Activated effector memory CD4-positive, alpha-beta T cell treated with anti-CD3 and anti-CD28 coated beads, Interleukin-2, amount 50 U/mL, for 16 hours (primary cell): Measurements from ENCODE around the gene SRMS.

Experiments
- DNase-seq: peaks from one replicate; pipeline ENCODE4 v3.0.0-alpha.2; 2020

Gene SRMS

DNA sequence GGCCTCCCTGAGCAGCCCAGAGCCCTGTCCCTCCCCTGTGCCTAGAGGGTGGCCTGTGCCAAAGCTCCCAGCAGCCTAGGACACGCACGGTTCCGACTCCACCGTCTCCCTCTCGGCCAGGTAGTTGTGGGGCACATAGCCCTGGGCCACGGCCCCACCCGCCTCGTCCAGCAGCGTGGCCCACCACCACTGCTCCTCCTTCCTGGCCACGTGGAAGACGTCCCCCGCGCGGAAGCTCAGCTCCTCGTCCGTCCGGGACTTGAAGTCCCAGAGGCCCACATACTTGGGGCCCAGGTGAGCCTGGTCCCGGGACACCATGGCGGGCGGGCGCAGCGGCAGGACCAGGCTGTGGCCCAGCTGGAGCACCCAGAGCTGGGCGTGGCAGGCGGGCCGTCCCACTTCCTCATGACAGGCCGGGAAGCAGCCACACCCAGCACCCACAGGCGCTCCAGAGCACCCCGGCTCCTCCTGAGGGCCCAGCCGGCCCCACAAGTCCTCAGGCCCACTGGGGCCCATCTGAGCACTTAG is 10.5 kb downstream of the SRMS start, which contains the start of gene PTK6:
Gene PTK6, minus strand, starts transcription at position 380 of the 528 bp plus-strand sequence. Its CDS starts 62 bp downstream, at position 318.
- peak; percentile 72 for DNase-seq

DNA sequence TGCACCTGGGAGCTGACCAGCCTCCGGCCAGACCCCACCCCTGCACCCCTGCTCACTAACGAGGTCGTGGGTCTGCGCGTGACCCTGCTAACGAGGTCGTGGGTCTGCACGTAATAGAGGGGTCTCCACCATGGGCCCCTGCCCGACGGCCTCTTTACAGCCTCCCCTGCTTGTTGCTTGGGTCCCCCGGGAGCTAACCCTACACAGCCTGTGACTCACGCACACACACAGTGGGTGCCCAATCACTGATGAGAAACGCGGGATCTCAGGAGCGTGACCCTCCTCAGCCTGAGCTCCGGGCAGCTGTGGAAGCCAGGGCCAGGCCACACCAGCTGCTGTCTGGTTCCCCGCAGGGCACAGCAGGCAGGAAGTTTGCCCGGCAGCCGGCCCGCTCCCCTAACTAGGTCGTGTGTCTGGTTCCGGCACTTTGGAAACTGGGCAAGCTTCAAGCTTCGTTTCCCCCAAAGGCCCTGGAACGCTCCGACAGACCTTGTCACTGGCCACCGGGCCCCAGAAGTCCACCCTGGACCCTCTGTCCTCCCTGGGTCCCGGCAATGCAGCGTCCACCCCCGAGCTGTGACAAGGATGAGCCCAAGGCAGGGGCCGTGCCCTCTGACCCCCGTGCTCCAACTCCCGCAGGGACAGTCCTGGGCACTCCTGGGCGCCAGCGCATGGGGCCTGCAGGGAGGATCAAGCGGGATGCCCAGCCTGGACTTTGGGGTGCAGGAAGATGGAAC is 11.1 kb downstream of the SRMS start:
- DNase-seq, result no peak

DNA sequence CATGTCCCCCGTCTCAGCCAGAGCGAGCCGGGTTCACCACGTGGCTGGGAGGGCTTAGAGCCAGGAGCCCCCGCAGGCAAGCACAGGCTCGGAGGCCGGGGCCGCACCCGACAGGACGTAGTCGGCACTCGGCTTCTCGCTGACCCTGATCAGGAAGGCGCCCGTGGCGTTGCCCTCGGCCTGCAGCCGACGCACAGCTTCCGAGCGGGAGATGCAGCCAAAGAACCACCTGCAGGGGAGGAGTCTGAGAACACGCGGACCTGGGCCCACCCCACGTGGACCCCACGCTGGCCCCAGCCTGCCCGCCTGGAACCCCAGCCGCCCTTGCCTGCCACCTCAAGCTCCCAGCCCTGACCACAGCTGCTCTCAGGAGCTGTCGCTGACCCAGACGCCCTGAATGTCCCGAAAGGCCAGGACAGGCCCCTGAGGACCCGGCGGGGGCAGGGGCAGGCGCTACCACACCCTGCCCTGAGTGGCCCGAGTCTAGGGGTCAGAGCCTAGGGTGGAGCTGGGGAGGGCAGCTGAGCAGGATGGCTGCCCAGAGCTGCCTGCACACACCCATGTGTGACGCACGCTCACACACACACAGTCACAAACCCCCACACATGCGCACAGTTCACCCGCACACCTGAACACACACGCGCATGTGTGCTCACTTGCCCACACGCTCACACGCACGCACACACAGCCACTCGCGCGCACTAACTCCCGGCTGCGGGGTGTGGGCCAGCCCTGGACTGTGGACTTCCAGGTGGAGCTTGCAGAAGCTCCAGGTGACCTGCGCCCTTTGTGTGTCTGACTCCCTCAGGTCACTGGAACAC is 12.5 kb downstream of the SRMS start:
- no peak for DNase-seq

DNA sequence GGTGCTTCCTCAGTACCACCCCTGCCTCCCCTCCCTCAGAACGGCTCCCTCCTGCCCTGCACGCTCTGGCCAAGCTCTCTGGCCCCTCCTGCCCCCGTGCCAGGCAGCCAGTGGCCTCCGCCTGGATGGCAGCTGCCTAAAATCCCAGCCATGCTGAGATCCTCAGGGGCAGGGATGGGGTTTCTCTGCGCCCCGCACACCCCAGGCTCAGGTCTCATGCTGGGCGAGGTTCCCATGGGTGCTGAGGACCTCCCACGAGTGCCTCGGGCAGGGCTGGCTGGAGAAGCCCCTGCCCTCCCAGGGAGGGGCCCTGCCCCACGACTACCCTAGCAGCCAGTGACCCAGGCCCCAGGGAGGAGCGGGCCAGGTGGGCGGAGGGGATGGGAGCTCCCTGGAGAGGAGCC is 13.1 kb downstream of the SRMS start:
- no peak for DNase-seq

DNA sequence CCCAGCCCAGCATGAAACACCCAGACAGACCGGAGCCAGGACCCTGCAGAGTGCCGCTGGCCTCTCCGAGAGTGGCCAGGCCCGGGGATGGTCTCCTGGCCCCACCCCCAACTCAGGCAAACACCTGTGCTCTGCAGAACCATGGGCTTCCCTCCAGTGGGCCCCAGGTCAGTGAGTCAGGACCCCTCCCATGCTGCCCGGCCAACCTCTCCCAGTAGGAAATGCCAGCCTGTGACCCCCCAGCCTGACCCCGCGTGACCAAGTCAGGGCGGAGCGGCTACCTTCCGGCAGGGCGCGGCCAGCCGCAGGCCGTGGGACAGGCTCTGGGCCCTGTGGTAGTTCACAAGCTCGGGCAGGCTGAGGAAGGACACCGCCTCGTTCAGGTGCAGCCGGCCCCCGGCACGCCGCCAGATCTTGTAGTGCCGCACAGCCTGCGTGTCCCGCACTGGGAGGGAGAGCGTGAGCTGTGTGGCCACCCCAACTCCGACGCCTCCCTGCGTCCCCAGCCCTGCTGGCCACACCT is 13.6 kb downstream of the SRMS start:
- DNase-seq, result no peak

DNA sequence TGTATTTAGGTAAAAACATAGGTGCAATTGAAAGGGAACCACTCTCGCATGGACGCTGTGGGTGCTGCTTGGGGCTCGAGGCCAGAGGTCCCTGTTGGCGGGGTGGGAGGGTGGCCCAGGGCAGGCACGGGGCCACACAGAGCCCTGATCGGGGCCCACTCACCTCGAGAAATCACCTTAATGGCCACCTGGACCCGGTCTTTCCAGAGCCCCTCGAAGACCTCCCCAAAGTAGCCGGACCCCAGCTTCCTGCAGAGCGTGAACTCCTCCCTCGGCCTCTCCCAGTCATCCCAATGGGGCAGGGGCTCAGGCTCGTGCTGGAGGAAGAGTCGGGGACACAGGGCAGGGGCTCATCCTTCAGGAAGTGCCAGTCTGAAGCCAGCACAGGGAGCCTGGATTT is 14.2 kb downstream of the SRMS start:
- no peak for DNase-seq

DNA sequence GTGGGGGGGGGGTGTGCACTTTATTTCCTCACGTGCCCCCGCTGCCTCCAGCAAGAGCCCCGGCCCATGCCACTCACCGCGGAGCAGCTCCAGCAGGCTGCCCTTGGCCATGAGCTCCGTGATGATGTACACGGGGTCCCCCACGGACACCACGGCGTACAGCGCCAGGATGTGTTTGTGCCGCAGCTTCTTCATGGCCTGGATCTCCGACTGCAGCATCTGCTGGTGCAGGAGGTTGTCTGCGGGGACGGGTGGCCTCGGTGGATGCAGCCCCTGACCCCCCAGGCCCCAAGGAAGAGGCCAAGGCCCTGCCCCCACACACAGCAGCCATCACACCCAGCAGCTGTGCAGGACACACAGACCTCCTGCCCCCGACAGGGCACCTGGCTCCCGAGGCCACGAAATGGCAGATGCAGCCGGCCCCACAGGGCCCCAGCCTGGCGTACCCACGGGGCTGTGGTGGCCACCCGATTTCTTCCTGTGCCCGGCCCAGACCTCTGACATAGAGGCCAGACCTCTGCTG is 15.0 kb downstream of the SRMS start:
- DNase-seq, result no peak

DNA sequence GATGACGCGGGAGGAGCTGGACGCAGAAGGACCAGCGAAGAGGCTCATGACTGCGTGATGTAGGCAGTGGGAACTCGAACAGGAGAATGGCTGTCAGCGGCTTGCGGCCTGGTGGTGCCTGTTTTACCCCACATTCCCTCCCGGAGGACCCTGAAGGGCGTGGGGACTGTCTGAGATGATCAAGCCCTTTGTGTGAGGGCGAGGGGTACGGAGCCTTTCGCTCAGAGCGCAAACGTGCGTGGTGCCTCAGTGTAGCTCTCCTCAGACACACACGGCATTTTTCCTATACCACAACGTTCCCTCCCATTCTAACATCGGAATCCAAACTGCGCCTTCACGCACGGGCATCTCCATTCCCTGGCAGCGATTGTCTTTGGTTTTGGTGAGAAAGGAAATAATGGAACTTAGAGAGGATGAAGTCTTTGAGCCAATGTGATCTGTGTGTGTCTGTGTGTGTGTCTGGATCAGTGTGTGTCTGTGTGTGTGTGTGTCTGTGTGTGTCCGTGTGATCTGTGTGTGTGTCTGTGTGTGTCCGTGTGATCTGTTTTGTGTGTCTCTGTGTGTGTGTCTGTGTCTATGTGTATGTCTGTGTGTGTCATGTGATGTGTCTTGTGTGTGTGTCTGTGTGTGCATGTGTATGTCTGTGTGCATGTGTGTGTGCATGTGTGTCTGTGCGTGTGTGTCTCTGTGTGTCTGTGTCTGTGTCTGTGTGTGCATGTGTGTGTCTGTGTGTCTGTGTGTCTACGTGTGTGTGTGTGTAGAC is 15.7 kb downstream of the SRMS start:
- no peak for DNase-seq

DNA sequence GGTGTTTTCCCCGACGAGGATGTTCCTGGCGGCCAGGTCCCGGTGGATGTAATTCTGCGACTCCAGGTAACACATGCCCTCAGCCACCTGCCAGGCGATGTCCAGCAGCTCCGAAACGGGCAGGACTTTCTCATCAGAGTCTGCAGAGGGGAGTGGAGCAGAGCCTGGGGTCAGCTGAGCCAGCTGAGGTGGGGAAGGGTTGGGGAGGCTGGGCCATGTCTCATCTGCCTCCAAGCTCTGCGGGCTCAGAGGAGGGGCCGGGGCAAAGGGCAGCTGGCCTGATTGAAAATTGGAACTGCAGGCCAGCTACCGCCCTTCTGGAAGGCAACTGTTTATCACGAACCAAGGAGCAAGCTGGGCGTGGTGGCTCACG is 16.8 kb downstream of the SRMS start:
- no peak for DNase-seq

DNA sequence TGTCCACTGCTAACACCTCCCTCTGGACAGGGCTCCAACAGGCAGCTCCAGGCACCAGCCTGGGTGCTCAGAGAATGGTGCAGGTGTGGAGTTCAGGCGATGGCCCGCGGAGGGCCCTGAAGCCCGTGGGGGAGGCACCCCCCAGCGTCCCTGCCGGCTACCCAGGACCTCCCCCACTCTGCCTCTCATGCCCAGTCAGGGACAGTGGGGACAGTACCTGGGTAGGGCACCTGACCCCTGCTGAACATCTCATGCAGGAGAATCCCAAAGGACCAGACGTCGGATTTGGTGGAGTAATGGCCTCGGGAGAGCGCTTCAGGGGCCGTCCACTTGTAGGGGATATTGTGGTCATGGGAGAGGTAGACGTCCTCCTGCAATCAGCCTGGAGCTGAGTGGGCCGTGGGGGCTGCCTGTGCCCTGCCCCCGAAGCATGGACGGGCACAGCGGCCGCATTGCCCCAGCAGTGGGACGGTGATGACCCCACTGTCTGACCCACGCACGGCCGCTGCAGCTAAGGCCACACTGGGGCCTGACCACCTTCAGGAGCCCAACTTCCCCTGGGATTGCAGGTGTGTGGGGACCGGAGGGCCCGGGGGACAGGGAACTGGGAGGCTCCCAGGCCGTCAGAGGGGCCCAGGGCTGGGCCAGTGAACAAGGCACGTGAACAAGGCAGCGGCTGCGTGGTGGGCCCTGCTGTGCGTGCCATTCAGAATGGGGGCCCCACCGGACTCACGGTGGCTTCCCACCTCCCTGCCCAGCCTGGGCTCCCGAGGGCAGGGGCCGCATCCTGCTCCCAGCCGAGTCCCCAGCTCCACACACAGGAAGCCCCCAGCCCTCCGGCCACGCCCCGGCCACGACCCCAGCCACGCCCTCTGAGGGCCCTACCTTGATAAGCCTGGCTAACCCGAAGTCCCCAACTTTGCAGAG is 17.4 kb downstream of the SRMS start:
- DNase-seq, result no peak

DNA sequence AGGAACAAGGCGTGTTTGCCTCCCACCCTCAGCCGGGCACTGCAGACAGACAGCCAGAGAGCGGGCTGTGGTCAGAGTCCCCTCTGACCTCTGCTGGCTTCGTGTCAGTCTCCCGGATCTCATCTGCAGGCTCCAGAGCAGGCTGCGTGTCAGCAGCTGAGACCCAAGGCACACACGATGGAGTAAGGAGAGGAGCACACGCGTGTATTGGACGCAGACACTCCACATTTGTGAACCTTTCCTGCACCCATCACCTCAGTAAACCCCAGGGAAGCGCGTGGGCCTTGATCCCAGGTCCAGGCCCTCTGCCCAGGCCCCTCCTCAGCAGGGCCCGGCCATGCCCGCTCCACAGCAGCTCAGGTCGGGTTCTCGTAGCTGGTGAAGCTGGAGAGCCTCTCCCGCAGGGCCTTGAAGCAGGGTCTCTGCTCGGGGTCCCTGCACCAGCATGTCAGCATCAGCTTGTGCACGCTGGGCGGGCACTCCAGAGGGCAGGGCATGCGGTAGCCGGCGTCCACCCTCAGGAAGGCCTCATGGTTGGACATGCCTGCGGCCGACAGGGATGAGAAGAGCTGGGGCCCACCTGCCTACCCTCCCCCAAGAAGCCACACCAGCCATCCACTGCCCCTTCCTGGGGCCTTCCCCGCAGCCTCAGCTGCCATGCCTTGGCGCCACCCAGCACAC is 18.2 kb downstream of the SRMS start:
- no peak for DNase-seq

DNA sequence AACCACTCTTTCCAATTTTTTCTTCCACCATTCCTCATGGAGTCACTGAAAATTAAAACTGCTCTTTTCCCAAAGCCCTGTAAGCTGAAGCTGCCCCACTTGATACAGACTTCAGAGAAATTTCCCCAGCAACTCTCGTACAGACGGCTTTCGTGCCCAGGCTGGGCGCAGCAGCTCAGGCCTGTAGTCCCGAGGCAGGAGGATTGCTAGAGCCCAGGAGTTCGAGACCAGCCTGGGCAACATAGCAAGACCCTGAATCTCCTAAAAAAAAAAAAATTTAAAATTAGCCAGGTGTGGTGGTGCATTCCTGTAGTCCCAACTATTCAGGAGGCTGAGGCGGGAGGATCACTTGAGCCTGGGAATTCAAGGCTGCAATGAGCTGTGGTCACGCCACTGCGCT is 20.4 kb downstream of the SRMS start:
- no peak for DNase-seq

DNA sequence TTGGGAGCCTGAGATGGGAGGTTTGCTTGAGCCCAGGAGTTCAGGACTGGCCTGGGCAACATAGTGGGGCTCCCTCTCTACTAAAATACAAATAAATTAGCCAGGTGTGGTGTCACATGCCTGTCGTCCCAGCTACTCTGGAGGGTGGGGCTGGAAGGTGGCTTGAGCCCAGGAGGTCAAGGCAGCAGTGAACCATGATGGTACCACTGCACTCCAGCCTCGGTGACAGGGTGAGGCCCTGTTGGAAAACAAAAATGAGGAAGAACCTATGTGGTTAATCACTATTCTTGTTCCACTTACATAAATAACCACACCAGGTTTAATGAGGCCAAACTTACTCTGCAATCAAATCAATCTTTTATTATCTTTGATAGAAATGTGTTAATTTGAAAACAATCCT is 21.6 kb downstream of the SRMS start:
- DNase-seq, result no peak

DNA sequence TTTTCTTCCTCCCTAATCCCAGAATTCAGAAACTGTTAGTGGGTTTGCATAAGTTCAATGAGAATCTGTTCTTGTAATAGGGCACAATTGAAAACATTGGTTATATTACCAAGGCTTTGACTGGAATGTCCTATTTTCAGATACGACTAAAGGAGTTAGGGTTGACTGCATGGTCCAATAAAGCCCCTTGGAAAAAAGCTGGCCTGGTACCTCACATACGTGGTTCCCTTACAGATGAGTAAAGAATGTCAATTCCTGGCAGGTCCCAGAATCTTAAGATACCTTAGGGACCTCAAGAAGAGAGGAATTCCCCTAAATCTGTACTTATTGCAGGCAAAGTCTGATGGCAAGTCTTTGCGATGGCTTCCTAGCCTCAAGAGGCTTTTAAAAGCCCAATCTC is 22.4 kb downstream of the SRMS start:
- no peak for DNase-seq

DNA sequence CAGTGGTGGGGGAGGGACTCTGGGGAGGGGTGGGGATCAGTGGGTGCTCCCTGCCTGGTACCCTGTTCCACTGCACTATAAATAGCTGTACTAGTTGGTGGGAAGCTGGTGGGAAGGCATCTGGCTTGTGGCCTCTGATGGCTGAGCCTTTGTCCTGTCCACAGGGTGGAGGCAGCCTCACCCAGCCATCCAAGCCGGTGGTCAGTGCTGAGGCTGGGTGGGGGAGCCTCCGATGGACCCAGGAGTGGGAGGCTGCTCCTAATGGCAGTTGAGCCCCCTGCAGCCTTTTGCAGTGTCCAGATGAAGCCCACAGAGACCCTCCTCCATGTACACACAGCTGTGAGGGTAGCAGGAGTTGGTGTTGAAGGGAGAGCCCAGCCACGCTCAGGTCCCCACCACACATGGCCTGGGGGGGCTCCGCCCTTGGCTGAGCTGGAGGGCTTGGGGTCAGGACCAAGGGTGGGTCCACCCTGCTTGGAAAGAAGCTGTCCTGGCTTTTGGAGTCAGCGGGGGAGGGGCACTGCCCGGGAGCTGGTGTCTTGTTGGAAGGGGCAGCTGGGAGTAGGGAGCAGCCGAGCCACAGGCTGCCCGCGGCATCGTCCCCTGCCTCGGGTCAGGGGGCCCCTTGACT is 24.5 kb downstream of the SRMS start:
- DNase-seq, result peak; percentile 63

DNA sequence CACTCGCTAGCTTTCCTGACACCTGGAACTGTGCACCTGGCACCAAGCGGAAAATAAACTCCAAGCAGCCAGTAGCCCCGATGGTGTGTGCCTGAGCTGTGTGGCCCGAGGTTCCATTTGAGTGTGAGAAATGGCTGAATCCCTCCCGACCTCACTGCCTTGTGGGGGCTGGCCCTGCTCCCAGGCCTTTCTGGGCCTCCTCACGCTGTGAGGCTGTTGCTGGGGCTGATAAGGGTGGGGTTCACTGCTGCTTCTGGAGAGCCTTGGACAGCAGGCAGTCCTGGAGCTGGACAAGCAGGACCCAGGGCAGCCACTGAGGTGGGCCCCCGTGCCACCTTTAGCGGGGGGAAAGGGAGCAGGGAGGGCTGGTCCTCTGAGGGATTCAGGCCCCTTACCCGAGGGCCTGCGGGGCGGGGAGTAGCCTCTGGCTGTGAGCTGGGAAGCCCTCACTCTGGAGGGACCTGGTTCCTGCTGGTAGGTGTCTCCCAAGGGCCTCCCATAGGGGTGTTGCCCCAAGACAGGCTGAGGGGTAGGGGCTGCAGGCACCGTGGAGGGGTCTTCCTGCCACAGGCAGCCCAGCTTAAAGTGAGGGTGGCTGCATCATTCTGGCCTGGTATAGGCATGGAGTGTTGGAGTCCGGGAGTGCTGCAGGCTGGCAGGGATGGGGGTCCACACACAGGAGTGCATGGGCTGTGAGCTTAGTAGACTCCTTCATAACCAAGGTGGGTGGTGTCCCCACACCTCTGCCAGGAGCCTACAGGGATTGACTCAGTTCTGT is 25.3 kb downstream of the SRMS start:
- DNase-seq, result peak; percentile 62

DNA sequence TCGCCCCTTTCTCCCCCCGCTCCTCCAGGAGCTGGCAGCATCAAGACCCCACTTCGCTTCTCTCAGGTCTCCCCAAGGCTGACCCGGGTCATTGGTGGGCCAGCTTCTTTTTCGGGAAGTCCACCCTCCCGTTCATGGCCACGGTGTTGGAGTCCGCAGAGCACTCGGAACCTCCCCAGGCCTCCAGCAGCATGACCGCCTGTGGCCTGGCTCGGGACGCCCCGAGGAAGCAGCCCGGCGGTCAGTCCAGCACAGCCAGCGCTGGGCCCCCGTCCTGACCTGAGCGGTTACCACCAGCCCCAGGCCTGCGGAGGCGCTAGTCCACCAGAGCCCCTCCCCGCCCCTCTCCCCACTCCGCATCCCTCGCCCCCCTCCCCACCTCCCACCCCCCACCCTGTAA is 25.9 kb downstream of the SRMS start:
- DNase-seq, result no peak

DNA sequence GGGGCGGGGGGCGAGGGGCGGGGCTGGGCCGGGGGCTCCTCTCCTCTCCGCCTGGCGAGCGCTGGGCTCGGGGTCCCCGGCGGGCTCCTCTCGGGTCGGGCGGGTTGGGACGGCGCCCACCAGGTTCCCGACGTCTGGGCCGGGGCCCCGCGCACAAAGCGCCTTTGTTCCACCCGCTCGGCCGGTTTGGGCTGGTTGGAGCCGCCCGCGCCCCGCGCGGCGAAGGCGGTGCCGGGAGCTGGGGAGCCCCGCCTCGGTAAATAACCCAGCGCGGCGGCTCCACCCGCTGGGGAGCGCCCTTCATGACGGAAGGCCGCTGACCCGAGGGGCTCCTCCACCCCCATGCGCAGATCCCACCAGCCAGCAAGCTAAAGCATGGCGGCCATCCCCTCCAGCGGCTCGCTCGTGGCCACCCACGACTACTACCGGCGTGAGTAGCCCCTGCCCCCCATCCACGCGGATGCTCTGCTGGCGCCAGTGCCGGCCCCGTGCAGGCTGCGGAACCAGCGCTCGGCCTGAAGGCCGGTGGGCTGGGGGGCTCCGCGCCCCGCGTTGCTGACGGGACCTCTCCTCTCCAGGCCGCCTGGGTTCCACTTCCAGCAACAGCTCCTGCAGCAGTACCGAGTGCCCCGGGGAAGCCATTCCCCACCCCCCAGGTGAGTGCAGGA is 26.5 kb downstream of the SRMS start:
- peak; percentile 90 for DNase-seq

DNA sequence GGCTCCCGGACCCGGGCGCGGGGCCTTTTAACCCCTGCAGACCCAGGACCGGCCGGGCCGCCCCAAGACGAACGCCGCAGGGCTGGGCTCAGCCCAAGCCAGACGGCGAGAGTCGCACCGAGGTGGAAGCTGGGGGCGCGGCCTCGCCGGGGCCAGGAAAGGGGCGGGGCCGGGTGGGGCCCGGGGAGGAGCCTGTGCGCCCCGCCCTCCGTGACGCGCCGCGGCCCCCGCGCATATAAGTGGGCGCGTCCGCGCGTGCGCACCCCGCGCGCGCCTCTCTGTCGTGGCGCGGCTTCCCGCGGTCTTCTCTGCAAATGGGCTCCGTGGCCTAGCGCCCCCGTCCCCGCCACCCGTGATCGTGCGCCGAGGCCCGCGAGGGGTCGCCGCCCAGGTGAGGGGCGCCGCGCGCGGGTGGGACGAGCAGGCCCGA is 27.0 kb downstream of the SRMS start, which contains the start of gene PPDPF:
Gene PPDPF, plus strand, starts transcription at position 262 of the 430 bp plus-strand sequence. CDS start 544 bp downstream, outside the sequence.
- DNase-seq, result peak; percentile 94
